ENCODE measurements around the gene WDR81. TPM values are rescaled to one million over a fixed set of nuclear protein-coding genes. Genes with fewer than 3 reads are reported as not detected.

Gene WDR81
- total RNA-seq, 2 experiments from 2014 or later: 19.1 to 24.4 TPM

GRCh38 chr17:1716076-1716911, 8.2 kb upstream of the WDR81 start:
- Histone ChIP-seq H3K4me2 (ENCODE audit: low read length) (peak overlapping the region; percentile 89), H2AFZ (ENCODE audit: low read length) (peak overlapping the region; percentile 60; the same call in 1 of the 2 replicates), H3K36me3 (ENCODE audit: insufficient read depth, low read length) (no peaks in the 10 kb centered on the region), H4K20me1 (ENCODE audit: insufficient read depth, low read length) (no peaks in the 10 kb centered on the region), H3K79me2 (ENCODE audit: insufficient read depth, low read depth, low read length) (no peaks in the 10 kb centered on the region), H3K9me3 (ENCODE audit: low read length) (no peaks in the 10 kb centered on the region), H3K27ac (ENCODE audit: low read depth, low read length, poor library complexity, severe bottlenecking) (peak overlapping the region; percentile 88), H3K4me3 (ENCODE audit: low read depth, low read length, poor library complexity, severe bottlenecking) (peak overlapping the region; percentile 85), H3K4me1 (ENCODE audit: insufficient read depth, low read length, poor library complexity, severe bottlenecking) (peaks cover 30% of the 10 kb centered on the region), H3K9me2 (ENCODE audit: insufficient read depth, low read length) (no peaks in the 10 kb centered on the region)
- CTCF ChIA-PET (ENCODE audit: unreplicated experiment): interaction anchor here (0.8 to 1.2 kb wide), 3 partner anchors 69 to 149 kb away, joined by 3 to 4 read pairs (median 3); no protein-coding TSS in a partner anchor
- POLR2A ChIA-PET: interaction anchor here (0.5 to 2.4 kb wide), 8 partner anchors 10 to 620 kb away, joined by 3 to 10 read pairs (median 4); partner anchors contain the start of genes RPA1 and SMYD4
- intact Hi-C loops (cut with micrococcal nuclease; ENCODE audit: unreplicated experiment): loop anchor here (2.0 to 10.0 kb wide), 4 partner anchors 31 to 686 kb away; partner anchors contain the start of genes MNT, PITPNA and PRPF8
- TF ChIP-seq EZH2phosphoT487 (IDR thresholded peaks at IDR 0.05; ENCODE audit: borderline replicate concordance, low read depth, low read length) (no peak), CTCF (conservative IDR thresholded peaks at IDR 0.05; ENCODE audit: low read length) (no peak)
- BruUV-seq (replicated peaks): TSS peak; percentile 96
- DNase-seq (ENCODE audit: low spot score): peak; percentile 100

GRCh38 chr17:1716912-1717695, 7.4 kb upstream of the WDR81 start:
- H3K4me3 ChIP-seq (ENCODE audit: low read depth, low read length, poor library complexity, severe bottlenecking): peak overlapping the region; percentile 79
- POLR2A ChIA-PET: interaction anchor here (0.5 to 2.4 kb wide), 9 partner anchors 10 to 619 kb away, joined by 3 to 10 read pairs (median 4); partner anchors contain the start of genes RPA1 and SMYD4
- no peaks in the 10 kb centered on the region for H3K9me3 ChIP-seq (ENCODE audit: low read length)
- H3K27ac ChIP-seq (ENCODE audit: low read depth, low read length, poor library complexity, severe bottlenecking): peak overlapping the region; percentile 88
- peak overlapping the region; percentile 89 for H3K4me2 ChIP-seq (ENCODE audit: low read length)
- no TSS peak for BruUV-seq (replicated peaks)
- CTCF ChIA-PET (ENCODE audit: unreplicated experiment): interaction anchor here (0.5 to 1.2 kb wide), 4 partner anchors 70 to 873 kb away, joined by 3 to 4 read pairs (median 3); no protein-coding TSS in a partner anchor
- peak overlapping the region; percentile 60 for H2AFZ ChIP-seq (ENCODE audit: low read length)
- intact Hi-C loops (cut with micrococcal nuclease; ENCODE audit: unreplicated experiment): loop anchor here (2.0 to 10.0 kb wide), 4 partner anchors 32 to 685 kb away; partner anchors contain the start of genes MNT, PITPNA and PRPF8
- TF ChIP-seq EZH2phosphoT487 (IDR thresholded peaks at IDR 0.05; ENCODE audit: borderline replicate concordance, low read depth, low read length) (no peak), CTCF (conservative IDR thresholded peaks at IDR 0.05; ENCODE audit: low read length) (no peak)
- no peaks in the 10 kb centered on the region for H3K36me3 ChIP-seq (ENCODE audit: insufficient read depth, low read length)
- no peaks in the 10 kb centered on the region for H4K20me1 ChIP-seq (ENCODE audit: insufficient read depth, low read length)
- no peaks in the 10 kb centered on the region for H3K79me2 ChIP-seq (ENCODE audit: insufficient read depth, low read depth, low read length)
- DNase-seq (ENCODE audit: low spot score): peak; percentile 98
- peaks cover 33% of the 10 kb centered on the region for H3K4me1 ChIP-seq (ENCODE audit: insufficient read depth, low read length, poor library complexity, severe bottlenecking)
- H3K9me2 ChIP-seq (ENCODE audit: insufficient read depth, low read length): no peaks in the 10 kb centered on the region

All from OCI-LY7 (cell line).